Activated CD8-positive, alpha-beta memory T cell treated with anti-CD3 and anti-CD28 coated beads, Interleukin-2, amount 50 U/mL, for 1 hour (primary cell): Measurements from ENCODE around the gene SPRR5.

Experiments
- DNase-seq: peaks from one replicate; pipeline ENCODE4 v3.0.0-alpha.2; 2020; ENCODE audit errors: extremely low read depth

SPRR5 gene

DNA sequence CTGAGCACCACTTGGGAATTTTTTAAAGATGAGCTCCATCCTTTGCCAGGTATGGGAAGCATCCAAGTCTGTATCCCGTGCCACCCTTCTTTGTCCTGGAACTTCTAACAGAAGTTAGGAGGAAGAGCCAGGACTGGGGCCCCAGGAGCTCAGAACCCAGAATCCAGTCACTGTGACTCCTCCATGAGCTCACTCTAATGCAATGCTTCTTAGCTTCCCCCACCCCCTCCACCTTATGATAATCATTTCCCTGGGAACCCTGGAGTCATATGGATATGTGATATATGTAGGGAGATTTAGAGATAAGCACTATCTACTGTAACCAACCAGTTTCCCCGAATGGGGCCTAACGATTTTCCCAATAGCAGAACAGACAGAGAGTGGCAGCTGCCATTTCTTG lies 758 bp upstream of the SPRR5 start:
- no peak for DNase-seq

- DNase-seq: no peak
Observed at GRCh38 chr1:152951711-152952110, 4.7 kb downstream of the SPRR5 start.

GRCh38 chr1:152953761-152954160 lies 6.8 kb downstream of the SPRR5 start:
- DNase-seq: no peak

DNA sequence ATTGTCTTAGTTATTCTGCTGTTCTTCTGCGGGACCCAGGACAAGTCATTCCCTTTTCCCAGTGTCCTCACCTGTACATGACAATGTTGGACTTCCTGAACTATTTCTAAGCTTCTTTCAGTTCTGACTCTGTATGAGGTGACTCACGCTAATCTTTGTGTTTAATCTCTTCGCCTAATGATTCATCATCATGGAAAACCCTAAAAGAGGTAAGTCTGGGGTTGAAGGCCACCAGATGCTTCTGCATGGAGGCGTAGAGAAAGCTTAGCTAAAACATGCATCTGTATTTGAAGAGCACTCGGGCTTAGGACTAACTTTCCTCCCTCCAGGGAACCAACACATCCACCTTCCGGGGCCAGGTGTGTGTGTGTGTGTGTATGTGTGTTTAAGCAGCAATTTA lies 7.4 kb downstream of the SPRR5 start:
- no peak for DNase-seq

DNA sequence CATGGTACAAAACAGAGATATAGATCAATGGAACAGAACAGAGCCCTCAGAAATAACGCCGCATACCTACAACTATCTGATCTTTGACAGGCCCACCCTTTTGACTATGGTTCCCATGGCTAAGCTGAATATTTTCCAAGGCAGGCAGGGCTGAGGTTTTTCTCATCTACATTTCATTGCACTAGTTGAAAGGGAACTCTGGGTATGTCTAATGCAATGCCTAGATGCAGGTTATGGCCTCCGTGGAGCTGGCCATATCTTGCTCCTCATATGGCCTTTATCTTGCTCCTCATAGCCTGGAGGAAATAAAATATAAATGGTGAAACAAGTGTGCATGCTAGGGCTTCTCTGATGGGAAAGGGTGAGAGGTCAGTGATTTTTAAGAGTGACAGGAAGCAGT lies 10.6 kb downstream of the SPRR5 start:
- DNase-seq: no peak

- no peak for DNase-seq
Observed at GRCh38 chr1:152959273-152959672, 12.3 kb downstream of the SPRR5 start.

- DNase-seq: no peak
Observed at GRCh38 chr1:152959801-152960451, 12.9 kb downstream of the SPRR5 start.

DNA sequence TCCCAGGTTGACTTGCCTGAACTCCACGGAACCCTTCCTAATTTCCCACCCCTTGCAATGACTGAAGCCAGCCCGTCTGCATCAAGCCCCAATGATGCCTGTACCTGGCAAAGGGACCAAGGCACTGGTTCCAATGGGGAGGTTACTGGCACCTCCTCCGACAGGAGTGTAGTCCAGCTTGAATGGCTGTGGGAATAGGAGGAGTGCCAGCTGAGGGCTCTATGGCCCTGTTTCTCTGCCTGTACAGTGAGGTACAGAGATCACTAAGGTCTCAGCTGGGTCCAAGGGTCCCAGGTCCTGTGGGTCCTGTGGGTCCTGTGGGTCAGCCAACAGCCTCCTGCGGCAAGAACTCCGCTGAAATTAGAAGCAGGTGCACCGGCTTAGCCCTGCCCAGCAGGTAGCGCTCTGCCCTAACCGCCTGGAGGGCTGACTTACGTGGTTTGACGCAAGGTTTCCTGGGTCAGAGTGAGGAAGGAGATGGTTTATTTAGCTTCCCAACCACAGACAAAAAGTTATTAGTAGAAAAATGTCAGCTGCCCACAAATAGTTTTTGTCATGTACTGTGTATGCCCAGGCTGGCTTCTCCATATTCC lies 13.5 kb downstream of the SPRR5 start:
- DNase-seq: no peak

DNA sequence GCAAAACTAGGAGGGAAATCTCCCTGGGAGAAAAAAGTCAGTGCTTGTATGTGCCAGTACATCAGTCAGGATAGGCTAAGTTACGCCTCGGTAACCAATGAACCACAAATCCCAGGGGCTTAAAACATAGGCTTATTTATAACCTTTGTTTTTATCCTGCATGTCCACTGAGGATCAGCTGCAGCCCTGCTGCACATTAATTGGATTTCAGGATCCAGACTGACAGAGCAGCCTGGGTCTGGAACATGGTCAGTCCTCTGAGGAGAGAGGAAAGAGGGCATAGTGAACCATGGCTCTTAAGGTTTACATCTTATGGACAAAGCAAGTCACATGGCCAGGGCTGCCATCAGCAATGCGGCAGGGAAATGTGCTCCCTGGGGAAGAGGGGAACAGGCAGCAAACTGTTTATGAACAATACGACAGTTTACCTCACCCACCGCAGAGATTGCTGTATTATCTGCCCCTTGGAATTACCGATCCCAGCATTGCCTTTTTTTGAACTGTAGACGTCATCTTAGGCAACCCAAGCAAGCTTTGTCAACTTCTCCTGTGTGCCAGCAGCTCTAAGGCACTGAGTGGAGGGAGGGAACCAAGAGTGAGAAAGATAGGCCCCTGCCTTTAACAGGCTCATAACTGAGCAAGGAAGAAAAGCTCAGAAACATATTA lies 14.4 kb downstream of the SPRR5 start:
- no peak for DNase-seq

DNA sequence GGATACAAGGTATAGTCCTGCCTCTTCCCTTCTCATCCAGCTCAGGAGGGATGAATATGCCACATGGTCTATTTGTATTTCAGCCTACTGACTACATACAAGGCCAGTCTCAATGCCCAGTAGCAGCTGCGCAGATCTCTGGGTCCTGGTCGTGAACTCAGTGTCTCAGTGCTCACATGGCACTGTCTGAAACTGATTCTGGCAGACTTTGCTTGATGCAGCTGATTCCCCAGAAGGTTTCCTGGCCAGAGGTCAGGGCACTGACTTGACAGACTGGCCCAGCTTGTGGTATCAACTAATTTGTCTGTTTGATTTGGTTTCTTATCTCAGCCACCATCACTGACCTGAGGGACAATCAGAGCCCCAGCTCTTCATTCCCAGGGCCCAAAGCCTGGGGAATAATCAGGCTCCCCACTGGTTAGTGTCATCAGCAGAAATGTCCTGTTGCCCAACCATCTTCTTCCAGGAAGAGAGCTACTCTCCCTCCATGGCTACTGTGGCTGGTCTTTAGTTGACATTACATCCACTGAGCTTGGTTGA lies 15.9 kb downstream of the SPRR5 start:
- DNase-seq: no peak

DNA sequence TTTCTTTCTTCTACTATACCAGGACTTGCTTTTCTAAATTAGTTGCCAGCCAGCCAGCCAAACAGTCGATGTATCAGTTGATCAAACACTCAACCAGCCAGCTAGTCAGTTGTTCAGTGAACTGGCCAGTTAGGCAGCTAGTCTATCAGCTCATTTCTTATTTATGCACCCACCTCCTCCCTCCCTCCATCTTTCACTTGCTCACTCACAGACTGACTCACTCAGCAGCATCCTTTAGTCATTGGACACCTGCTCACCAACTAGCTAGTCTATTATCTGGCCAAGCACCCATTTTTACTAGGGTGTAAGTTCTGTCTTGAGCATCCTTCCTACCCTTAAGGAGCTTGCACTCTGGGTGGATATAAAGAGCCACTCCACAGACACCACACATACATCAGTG lies 17.5 kb downstream of the SPRR5 start:
- DNase-seq: no peak

DNA sequence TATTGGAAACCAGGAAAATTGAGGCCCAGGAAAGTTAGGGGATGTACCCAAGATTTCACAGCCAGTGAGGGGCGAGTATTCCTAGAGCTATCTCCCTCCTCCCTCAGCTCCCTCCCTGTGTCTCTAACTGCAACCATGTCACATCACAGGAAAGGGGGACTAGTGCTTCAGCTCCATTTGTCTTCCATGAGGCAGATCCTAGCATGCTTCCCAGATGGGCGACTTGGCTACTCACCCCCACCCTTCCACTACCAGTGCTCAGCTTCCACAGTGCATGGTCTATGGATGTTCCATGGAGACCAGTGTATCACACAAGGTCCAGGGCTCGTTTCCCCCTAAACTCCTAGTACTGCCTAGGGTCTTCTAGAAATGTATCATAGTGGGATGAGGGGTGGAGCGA lies 18.8 kb downstream of the SPRR5 start:
- DNase-seq: no peak

- DNase-seq: no peak
Observed at GRCh38 chr1:152967201-152967600, 20.2 kb downstream of the SPRR5 start.

- DNase-seq: no peak
Observed at GRCh38 chr1:152968248-152968647, 21.2 kb downstream of the SPRR5 start.

DNA sequence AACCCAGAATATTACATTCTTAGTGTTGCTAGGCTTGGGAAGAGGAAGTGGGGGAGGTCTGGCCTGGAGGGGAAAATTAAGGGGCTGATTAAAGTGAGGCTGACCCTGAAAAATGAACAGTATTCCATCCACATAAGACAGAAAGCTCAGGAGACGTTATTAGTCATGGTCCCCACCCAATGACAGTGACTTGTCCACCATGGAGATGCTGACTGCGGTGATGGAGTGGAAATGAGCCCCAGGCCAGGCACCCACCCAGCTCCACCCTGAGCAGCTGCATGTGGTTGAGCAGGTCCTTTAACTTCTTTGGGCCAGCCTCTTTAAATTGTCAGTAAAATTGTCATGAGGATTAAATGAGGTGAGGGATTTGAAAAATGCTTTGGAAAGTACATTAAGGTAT lies 22.0 kb downstream of the SPRR5 start:
- DNase-seq: no peak

DNA sequence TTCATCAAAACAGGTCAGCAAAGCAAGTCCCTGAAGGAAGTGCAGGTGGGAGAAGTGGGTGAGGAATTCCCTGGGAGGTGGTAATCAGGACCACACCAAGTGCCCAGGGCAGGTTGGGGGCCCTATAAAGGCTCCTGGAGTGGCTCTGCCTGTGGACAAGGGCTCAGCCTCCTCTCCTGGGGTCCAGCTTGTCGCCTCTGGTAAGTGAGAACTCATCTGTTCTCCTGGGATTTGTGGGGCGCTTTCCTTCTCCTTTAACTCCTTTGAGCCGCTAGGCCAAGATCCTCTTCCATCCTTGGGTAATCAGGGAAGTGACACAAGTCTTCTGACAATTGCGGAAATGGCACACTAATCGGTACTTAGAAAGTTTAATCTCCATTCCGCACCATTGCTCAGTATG lies 23.5 kb downstream of the SPRR5 start, which contains the start of gene SPRR4:
SPRR4 (plus strand) TSS at position 154 of the 400 bp plus-strand sequence. CDS start 1,243 bp downstream, outside the sequence.
- no peak for DNase-seq

- DNase-seq: no peak
Observed at GRCh38 chr1:152972196-152972886, 25.3 kb downstream of the SPRR5 start.

DNA sequence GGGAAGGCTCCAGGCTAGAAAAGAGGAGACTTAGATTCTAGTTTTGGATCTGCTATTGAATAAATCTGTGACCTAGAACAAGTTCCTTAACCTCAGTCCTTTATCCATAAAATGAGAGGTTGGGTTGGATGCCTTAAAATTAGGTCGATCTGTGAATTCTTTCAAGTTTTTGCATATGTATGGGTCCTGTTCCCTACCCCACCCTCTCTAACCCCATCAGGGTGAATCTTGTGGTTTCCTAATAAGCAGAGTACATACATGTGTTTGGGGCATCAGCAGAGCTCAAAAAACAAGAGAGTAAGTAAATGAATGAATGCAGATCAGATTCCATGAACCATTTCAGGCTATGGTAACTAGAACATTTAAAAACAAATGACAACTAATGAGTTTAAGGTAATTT lies 29.7 kb downstream of the SPRR5 start:
- DNase-seq: no peak

- no peak for DNase-seq
Observed at GRCh38 chr1:152977614-152978013, 30.6 kb downstream of the SPRR5 start.

- no peak for DNase-seq
Observed at GRCh38 chr1:152980676-152981075, 33.7 kb downstream of the SPRR5 start.

GRCh38 chr1:152981146-152981871 lies 34.3 kb downstream of the SPRR5 start:
- no peak for DNase-seq

- DNase-seq: no peak
Observed at GRCh38 chr1:152982076-152982475, 35.1 kb downstream of the SPRR5 start.
